CD4-positive, alpha-beta T cell treated with Interleukin-2 at 100 ng/mL for 4 hours (primary cell): ENCODE measurements around the gene MRPS22.
"Not testable (repeated sequence)": the region's sequence is repeated elsewhere in the genome, so short reads cannot be mapped to it uniquely, and the experiment has no call there.

Source experiments
- DNase-seq: peaks from one replicate; pipeline ENCODE4 v3.0.0-alpha.2; 2020; ENCODE audit warnings: low spot score

Gene MRPS22

DNA sequence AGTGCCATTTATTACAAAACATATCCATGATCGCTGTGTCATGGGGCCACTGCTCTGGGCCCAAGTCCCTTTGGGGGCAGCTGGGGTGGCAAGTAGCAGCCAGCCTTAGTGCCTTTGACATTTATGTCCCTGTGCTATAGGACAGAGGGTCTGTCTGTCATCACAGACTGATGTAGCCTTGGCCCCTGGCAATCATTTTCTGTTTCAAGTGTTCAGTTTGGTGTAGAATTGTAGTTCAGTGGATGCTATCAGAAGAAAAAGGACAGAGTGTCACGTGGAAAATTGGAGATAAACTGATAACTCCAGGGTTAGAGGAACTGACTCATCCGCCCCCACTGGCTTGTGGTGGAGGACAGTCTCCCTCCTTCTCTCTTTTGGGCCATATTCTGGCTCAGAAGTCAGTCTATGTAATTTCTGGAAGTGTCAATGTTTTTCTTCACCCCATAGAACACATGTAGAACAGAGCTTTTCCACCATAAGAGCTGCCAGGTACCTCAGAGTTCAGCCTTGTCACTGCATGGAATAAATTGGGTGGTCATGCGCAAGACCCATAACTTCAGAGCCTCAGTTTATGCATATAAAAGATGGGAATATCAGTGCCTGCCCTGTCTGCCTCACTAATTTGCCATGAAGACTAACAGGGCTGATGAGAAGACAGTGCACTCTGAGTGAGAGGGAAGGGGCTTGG, 4.5 kb upstream of the MRPS22 start:
- DNase-seq: no peak

- DNase-seq: no peak
Measured at GRCh38 chr3:139340784-139341183, 3.0 kb upstream of the MRPS22 start.

GRCh38 chr3:139342054-139342453, 1.8 kb upstream of the MRPS22 start:
- DNase-seq: no peak

DNA sequence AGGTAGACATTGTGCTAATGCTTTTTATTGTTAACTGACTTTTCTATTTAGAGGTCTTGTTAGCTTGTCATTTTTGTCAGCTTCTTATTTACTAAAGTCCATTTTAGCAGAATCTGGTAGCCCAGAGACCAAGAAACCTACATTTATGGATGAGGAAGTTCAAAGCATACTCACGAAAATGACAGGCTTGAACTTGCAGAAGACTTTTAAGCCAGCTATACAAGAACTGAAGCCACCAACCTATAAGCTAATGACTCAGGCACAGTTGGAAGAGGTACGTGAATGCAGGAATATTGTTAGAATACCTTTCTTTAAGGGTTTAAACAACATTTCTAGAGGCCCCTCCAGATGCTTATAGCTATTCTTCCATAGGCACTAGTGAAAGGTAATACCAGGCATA, 3.0 kb downstream of the MRPS22 start:
- DNase-seq: no peak

GRCh38 chr3:139353920-139354556, 10.2 kb downstream of the MRPS22 start:
- DNase-seq: no peak

GRCh38 chr3:139354661-139355060, 10.8 kb downstream of the MRPS22 start:
- no peak for DNase-seq

DNA sequence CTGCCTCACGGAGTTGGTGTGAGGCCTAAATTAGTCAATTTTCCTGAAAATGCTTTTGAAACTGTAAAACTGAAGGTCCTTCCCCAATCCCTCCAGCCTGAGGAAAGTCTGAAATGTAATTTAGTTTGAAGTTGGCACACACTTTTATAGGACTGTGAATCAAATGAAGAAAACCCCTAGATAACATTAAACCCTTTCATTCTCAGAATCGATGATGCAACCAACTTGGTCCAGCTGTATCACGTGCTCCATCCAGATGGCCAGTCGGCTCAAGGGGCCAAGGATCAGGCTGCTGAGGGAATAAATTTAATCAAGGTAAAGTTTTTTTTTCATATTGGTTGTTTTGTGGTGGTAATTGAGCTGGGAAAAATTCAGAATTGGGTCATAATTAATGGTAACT, 11.7 kb downstream of the MRPS22 start:
- DNase-seq: no peak

GRCh38 chr3:139355891-139356290, 12.1 kb downstream of the MRPS22 start:
- DNase-seq: no peak

- no peak for DNase-seq
Measured at GRCh38 chr3:139357899-139358298, 14.1 kb downstream of the MRPS22 start.

DNA sequence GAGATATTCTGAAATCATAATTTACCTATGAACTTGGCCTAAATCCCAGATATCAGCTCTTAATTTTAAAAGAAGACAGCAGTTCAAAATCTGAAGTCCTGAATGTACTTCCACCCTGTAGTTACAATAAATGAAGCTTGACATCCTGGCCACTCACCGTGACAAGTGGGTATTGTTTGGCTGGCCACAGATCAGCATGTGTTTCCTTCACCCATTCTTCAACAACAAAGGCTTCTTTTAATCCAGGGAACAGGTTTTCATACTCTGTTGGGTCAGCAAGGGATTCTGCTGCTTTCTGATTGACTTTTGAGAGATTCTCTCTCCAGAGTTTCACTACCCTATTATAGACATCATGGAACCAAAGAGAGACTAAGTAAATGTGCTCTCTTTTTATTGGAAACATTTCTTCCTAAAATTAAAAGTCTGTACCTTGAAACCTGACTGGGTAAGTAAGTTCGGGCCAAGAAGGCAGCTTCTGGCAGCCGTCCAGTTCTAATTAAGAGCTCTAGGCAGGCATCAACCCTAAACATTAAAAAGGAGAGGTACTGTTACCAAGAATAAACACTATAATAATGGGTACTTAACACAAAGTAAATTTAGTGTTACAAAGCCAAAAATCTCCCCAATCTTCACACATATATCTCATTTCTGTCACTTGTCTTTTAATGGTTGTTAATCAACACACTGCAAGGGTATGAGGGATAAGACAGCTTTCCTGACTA, 15.2 kb downstream of the MRPS22 start:
- DNase-seq: no peak

DNA sequence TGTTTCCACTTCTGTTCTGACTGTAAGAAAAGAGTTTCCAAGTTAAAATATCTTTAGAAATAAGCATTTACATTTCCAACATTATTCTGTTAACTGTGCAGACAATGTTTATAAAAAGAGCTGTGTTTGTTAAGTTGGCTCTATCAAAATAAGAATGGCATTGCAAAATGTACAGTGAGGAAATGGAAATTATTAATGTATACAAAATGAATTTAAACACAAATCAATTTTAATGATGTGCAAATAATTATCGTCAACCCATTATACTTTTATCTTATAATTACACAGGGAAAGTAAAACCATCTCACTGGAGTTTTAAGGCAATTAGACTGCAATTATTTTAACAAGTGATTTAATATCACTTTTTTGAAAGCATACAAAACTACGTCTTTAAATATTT, 17.5 kb downstream of the MRPS22 start:
- DNase-seq: no peak

GRCh38 chr3:139364549-139364948, 20.7 kb downstream of the MRPS22 start:
- DNase-seq: no peak

DNA sequence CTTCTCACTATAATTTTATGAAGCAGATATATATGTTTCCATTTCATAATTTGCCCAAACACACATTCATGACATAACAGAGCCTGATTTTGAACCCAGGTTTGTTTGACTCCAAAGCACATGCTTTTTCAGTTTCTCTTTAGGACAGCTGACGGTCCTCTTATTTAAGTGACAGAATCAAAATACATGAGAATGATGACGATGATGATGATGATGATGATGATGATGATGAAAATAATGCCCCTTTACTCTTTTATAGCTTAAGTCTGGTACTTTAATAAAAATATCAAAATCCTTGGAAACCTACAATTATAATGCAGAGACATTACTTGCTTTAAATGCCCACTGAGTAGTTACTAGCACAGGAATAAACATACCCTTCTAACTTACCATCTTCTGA, 30.3 kb downstream of the MRPS22 start:
- no peak for DNase-seq

DNA sequence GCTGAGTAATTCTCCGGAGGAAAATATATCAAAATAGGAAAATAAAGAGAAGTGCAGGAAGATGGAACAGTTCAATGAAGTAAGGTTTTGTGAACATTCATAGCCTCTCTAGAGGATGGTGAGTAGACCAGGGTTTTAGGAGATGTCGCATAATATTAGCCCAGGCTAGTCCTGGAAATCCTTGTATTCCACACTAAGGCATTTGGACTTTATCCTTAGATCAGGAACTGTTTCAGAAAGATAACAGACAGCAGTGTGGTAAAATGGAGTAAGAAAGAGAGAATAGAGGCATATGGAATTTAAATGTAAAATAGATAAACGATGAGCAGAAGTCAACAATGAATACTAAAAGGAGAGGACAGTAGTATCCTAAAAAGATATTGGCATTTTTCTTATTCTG, 33.6 kb downstream of the MRPS22 start:
- no peak for DNase-seq

DNA sequence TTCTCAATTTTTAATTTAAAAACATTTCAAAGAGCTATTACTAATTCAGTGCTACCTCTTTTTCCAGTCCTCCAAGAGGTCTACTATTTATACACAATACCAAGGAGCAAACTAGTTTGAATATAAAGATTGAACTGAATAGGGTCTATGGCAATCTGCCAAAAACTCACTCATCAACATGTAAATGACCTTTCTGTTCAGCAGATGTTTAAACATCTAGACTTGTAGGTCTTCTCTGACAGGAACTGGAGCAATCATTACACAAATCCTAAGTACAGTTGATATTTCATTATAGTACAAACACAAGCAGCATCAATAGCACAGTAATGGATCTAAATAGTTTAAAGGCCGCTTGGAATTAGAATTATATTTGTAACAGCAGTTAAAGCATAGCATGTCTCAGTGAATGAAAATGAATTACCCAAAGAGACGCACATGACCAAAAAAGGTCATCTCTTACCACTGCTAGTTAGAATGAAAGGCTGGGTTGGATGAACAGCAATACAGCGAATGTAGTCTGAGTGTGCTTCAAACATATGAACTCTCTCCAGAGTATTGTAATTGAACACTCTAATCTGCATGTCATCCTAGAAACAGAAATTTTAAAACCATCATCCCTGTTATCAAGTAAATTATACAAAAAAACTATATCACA, 34.9 kb downstream of the MRPS22 start:
- DNase-seq: no peak

DNA sequence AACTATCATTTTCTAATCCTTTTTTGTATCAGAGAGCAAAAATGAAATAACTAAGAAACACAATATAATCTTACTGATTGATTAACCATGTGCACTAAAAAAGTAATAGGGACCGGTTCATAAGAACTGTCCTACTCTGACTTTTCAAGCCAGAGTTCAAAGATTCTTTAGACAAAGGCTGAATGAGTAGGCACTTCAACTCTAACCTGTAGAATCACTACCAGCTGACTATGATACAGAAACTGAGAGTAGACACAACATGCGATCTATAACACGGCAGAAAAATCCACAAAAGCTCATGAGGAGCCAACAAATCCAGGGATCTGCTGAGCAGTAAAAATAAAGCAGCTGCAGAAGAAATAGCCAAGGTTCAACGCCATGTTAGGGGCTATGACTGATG, 36.8 kb downstream of the MRPS22 start:
- no peak for DNase-seq

DNA sequence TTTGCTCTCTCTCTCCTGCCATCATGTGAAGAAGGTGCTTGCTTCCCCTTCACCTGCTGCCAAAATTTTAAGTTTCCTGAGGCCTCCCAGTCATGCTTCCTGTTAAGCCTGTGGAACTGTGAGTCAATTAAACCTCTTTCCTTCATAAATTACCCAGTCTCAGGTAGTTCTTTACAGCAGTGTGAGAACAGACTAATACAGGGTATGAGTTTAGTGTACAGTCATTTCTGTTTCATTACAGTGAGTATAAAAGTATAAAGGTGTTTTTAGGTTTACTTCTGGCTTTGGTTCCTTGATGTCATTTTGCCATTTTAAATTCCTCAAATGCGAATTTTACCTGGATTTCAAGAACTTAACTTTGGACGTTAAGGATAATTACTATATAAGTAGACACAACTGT, 38.5 kb downstream of the MRPS22 start:
- DNase-seq: not testable (repeated sequence)

DNA sequence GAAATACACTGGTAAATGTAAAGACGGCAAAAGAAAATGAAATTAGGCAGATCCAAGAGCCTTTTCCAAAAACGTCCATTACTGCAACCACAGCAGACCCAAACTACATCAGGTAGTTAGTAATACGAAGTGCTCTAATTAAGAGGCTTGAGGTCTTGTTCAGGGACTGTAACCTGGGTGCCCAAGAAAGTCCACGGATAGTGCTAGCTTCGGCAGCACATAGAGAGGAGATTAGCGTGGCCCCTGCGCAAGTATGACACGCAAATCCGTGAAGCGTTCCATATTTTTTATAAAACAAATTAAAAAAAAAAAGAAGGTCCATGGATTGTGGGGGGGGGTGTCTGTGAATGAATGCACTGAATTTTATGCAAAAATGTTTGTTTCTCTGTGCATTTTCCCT, 44.3 kb downstream of the MRPS22 start:
- DNase-seq: no peak

- peak; percentile 15 for DNase-seq
Measured at GRCh38 chr3:139388821-139389551, 45.2 kb downstream of the MRPS22 start.

DNA sequence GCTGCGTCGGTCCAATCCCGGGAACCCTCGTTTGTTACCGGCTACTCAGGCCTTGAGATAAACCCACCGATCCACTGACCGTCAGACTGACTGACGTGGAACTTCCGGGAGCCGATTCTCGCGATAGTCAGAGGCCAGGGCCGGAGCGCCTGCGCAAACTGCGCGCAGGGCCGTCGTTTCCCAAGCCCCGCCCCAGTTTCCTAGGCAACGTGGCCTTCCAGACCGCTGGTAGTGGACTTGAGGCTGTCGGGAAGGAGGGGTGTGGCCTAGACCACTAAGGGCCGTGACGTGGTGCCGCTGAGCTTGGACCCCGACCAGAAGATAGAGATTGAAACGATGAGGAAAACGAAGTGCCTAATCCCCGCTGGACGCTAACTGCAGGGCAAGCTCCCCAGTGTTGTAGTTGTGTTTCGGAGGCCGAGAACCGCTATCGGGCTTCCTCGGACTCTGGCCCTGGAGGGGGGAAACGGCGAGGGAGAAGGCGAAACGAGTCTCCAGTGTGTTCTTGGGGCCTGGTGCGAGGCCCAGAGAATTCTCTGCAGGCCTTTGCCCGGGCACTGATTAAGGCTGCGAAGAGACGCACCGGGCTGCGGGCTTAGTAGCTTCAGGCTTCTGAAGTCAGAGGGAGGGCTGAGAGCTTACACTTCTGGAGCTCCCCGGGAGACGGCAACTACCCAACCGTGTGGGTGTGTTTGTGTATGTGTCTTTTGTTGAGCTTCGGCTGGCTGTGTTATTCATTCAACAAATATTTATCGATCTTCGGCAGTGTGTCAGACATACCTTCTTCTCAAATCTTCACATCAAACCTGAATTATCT, 45.9 kb downstream of the MRPS22 start, which contains the start of gene COPB2:
COPB2 (minus strand) TSS at position 96 of the 817 bp plus-strand sequence. CDS start 97 bp downstream, outside the sequence.
- peak; percentile 96 for DNase-seq

- DNase-seq: no peak
Measured at GRCh38 chr3:139394116-139394515, 50.3 kb downstream of the MRPS22 start.
